HG03097 (cell line): ENCODE data around the gene CUZD1.
"Not testable (repeated sequence)": the region's sequence is repeated elsewhere in the genome, so short reads cannot be mapped to it uniquely, and the experiment has no call there.

Experiments
- ATAC-seq: cut with Tn5 transposase; IDR thresholded peaks from one replicate; pipeline ENCODE4 v1.9.1; 2021; ENCODE audit not compliant: unreplicated experiment, low FRiP score

Gene CUZD1

GRCh38 chr10:122858042-122858441 is 12.4 kb upstream of the CUZD1 start:
- ATAC-seq = not testable (repeated sequence)

- no peak for ATAC-seq
Observed at GRCh38 chr10:122856902-122857301, 11.2 kb upstream of the CUZD1 start.

DNA sequence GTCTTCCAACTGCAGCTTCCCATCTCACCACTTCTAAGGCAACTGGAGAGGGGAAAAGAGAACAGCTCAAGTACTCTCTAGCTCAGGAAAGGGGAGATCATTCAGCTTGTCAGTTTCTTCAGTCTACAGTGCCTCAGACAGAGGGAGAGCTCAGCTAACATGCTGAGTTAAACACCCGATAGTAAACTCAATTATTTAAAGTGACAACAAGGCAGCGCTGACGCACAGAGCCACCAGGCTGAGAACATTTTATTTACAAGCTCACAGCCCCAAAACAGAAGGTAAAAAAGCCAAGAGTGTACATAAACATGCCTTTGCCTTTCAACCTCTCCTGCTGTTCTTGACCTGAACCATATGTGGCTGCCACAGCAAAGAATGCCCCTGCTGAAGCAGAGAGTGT is 10.1 kb upstream of the CUZD1 start:
- no peak for ATAC-seq

GRCh38 chr10:122854648-122855047 is 9.0 kb upstream of the CUZD1 start:
- ATAC-seq = no peak

DNA sequence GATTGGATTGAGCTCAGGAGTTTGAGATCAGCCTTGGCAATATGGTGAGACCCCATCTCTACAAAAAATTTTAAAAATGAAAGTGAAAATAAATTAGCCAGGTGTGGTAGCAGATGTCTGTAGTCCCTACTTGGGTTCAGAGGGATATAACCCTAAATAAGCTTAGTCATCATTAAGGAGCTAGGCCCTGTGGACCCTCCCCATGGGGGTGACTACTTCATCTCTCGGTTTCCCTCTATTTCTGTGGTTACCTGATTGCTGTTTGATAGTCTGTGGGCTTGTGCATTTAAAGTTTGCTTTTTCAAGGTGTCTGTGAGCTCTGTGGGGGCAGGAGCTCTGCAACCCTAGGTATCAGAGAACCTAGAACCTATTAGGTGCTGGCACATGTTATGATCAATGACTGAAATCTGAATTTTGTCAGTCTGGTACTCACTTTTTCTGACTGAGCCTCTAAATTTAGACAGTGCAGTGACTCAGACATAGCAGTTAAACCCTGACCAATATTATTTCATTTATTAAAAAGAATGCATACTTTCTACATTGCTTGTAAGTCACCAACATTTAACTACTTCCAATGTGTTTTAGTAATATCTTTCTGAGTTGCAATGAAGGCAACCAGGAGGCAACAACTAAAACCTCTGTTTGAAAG is 8.1 kb upstream of the CUZD1 start:
- ATAC-seq = no peak

GRCh38 chr10:122852261-122852660 is 6.6 kb upstream of the CUZD1 start:
- ATAC-seq = no peak

DNA sequence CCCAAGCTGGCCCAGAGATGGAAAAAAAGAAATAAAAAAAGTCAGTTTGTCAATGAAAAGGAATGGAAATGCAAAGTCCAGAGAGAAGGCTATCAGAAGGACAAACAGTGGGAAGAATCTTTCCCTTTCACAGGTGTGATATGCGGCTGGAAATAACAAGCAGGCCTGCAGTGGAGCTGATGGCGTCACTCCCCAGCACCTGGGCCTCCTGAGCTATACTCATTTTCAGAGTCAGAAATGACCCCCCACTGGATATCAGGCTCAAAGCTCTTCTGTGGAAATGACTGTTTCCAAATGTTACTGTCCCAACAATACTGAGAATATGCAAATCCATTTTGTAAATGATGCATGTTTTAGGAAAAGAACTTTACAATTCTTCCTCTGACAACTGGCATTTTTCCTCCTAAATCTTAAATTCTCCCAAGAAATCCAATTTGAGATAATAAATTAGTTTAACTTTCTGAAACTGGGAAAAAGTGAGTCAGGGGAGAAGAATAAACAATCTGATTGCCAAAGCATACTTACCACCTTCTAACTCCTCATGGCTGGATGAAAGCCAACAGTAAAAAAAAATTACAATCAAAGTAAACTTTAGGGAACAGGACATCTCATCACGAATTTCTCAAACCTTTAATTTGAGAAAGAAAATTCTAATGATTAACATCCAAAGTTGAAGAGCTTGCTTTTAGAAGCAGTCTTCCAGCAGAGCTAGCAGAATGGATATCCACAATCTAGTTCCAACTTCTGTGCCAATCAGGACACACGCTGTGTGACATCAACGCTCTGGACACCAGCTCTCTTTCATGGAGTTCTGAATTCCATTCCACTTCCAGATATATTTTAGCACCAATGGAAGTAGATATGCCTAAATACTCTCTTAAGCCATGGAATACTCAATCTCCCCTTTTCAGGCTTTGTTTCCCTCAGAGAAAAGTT is 5.3 kb upstream of the CUZD1 start:
- no peak for ATAC-seq

- no peak for ATAC-seq
Observed at GRCh38 chr10:122849900-122850605, 4.4 kb upstream of the CUZD1 start.

- no peak for ATAC-seq
Observed at GRCh38 chr10:122849090-122849489, 3.4 kb upstream of the CUZD1 start.

DNA sequence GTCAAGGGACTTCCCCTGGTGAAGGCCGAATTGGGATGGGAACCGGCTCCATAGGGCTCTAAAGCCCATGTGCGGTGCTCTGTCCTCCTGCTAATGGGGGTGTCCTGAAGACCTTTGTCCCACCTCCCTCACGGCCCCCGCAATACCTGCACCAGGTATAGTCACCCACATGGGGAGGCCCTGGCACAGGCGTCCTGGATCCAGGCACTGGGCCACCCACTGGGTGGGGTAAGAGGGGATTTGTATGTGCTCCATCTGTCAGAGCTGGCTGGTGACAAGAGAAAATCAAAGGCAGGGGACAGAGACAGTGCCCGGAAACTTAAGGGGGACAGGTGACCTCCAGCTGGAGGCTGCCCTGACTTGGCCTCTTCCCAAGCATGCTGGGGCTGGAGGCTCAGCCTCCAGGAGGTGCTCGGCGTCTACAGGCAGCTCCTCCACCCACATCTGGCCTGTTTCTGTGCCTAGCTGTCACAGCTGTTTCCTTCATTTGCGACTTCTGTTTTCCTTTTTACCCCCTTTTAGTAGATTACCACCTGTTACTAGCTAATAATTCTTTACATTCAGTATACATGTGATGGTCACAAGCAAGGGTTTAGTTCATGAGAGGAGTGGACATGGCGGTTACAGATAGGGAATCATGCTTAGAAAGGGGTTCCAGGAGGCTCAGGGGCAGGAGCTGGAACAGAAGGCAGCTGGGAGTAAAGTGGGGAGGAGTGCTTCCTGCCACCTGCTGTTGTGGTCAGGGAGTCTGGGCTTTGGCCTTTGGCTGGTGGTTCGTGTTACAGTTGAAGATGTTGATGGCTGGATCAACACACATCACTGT is 2.3 kb upstream of the CUZD1 start:
- no peak for ATAC-seq

GRCh38 chr10:122844146-122844545 is 1.5 kb downstream of the CUZD1 start:
- ATAC-seq = no peak

DNA sequence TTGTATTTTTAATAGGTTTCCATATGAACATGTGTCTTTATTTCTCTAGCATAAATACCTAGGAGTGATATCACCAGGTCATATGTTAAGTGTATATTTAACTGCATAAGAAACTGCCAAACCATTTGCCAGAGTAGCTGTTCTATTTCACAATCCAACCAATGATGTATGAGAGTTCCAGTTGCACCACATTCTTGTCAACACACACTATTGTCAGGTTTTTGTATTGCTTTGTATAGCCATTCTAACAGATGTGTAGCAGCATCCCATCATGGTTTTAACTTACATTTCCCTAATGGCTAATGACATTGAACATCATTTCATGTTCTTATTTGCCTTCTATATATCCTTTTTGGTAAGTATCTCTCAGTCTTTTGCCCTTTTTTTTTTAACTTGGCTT is 4.1 kb downstream of the CUZD1 start:
- no peak for ATAC-seq

DNA sequence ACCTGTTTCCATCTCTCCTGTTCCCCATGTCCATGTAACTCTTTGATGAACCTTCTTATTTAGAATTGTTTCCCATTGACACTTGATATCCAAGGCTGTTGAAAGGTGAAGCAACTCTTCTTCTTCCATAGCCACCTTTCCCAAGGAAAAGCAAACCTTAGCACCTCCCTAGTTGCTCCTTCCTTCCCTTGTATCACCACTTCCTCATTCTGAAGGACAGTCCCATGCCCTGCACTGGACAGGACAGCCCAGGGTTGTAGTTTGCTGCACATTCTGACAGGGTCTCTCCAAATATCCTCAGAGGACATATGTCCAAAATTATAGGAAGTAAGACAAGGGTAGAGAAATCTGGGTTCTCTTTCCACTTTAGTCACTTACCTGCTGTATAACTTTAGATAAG is 6.2 kb downstream of the CUZD1 start:
- no peak for ATAC-seq

DNA sequence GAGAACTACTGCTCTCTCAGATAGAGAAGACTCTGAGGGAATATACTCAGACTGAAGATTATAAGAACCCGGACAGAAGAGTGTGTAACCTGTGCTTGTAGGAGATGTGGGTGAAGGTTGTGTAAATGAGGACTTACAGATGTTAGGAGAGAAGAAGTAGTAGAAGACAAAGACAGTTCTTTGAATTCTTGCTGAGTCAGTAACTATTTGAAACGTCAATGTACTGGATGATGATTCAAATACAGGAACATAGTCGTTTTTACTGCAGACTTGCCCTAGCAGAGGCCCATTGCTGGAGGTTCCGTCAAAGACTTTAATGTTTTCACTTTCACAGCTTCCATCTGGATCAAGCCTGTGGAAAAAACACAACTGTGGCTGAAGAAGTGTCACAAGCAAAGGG is 6.8 kb downstream of the CUZD1 start:
- no peak for ATAC-seq

DNA sequence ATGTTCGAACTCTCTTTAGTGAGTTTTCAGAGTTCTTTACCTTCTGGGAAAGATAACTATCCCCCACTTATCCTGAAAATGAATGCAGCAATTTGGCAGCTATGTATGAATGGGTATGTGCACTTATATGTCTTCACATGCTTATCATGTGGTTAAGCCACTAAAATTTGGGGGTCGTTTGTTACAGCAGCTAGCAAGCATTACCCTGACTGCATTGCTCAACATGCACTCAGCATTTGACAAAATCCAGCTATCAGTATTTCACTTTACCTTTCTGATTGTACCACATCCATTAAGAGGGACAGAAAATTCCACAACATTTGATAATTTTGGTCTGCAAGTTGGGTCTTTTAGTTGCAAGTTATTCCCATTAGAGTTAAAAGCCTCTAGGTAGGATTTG is 9.7 kb downstream of the CUZD1 start:
- no peak for ATAC-seq

- ATAC-seq = no peak
Observed at GRCh38 chr10:122830965-122831353, 14.7 kb downstream of the CUZD1 start.

DNA sequence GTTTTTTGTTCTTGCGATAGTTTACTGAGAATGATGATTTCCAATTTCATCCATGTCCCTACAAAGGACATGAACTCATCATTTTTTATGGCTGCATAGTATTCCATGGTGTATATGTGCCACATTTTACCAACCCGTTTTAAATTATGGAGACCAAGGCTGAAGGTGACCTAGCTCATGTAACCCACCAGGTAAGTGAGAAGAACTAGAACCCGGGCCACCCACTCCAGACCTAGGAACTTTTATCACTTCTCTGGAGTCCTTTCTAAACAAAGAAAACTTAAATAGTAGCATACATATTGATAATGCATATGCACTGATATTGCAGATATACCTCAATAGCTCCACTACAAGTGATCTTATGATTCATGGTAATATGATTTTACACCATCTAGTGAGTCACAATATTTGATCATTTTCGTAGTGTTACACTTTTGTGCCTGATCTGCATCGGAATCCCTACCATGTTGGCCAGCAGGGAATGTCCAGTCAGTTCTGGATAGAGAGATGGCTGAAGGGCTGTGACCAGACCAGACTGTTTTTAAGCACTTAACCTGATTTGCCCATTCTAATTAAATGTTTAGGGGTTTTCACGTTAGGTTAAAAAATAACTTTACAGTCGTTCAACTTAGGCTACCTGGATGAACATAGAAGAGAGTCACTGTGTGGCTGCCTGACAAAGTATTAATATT is 15.2 kb downstream of the CUZD1 start:
- no peak for ATAC-seq

GRCh38 chr10:122829454-122829853 is 16.2 kb downstream of the CUZD1 start:
- ATAC-seq = no peak

DNA sequence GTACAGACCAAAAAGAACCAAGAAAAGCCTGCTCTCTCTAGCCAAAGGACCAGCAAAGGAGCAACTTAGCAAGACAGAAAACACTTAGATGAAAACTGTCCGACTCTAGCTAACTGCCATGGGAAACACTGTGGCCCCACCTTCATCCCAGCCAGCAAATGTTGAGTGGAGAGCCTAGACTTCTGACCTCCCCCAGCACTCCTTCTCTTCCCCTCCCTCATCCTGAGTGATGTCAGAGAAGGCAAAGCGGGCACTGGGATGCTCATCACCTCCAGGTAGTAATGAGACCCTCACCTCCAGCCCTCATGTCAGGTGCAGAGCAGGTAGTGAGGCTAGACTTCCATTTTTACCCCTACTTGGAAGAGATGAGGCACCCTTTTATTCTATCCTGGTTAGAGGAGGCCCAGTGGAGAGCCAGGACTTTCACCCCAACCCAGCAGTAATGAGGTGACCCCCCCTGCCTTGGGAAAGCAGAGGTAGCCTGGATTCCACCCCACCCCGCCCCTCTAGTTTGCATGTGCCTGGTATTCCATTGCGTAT is 16.9 kb downstream of the CUZD1 start:
- no peak for ATAC-seq

DNA sequence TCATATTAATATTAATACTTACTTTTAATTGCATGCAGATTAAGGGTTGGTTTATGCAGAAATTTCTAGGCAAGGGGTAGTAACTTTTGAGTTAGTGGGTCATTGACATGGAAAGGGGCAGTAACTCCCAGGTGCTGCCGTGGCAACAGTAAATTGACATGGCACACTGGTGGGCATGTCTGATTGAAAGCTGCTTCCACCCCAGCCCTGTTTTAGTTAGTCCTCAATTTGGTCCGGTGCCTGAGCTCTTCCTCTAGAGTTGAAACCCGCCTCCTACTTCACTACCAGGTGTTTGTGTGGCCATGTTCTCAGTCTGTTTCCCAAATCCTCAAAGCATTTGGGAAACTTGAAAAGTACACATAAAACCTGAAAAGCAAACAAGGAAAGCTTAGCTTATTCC is 18.4 kb downstream of the CUZD1 start:
- ATAC-seq = no peak
